Measurements from ENCODE around the gene SRSF12.
A peak's percentile ranks its signal among the peaks of the same experiment; 100 is the strongest.

The SRSF12 gene

DNA sequence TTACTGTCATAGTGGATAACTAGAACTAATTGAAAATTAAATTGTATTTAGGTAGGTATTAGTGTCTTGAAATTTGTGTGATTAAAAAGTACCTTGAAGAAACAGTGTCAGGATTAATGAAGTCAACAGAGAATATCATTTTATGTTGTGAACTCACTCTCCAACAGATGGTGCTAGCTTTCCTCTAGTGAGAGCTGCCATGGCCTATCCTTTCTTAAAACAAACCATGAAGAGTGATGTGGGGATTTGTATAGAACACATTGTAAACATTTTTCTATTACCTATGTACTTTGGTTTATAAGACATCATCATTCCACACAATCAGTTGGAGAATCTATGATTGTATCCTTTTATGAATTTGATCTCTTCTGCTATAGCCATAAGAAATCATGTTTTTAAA lies 4.8 kb upstream of the SRSF12 start:
- Histone ChIP-seq H3K9me3 (ENCODE audit: severe bottlenecking) (no peaks in the 10 kb centered on the region), H3K36me3 (ENCODE audit: low read depth) (no peaks in the 10 kb centered on the region), H3K4me3 (ENCODE audit: severe bottlenecking) (no peak overlapping the region), H3K27me3 (ENCODE audit: insufficient read depth, poor library complexity, severe bottlenecking) (no peaks in the 10 kb centered on the region), H3K27ac (ENCODE audit: poor library complexity, severe bottlenecking) (no peak overlapping the region), H3K4me1 (ENCODE audit: insufficient read depth, poor library complexity, severe bottlenecking) (no peaks in the 10 kb centered on the region)
- DNase-seq (ENCODE audit: low spot score) (no peak), ATAC-seq (ENCODE audit: low read depth) (peak; percentile 65; the same call in 2 of the 3 replicates)
- TF ChIP-seq, protein P1, sequence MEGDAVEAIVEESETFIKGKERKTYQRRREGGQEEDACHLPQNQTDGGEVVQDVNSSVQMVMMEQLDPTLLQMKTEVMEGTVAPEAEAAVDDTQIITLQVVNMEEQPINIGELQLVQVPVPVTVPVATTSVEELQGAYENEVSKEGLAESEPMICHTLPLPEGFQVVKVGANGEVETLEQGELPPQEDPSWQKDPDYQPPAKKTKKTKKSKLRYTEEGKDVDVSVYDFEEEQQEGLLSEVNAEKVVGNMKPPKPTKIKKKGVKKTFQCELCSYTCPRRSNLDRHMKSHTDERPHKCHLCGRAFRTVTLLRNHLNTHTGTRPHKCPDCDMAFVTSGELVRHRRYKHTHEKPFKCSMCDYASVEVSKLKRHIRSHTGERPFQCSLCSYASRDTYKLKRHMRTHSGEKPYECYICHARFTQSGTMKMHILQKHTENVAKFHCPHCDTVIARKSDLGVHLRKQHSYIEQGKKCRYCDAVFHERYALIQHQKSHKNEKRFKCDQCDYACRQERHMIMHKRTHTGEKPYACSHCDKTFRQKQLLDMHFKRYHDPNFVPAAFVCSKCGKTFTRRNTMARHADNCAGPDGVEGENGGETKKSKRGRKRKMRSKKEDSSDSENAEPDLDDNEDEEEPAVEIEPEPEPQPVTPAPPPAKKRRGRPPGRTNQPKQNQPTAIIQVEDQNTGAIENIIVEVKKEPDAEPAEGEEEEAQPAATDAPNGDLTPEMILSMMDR (IDR thresholded peaks at IDR 0.05; ENCODE audit: poor library complexity, severe bottlenecking), result peak; percentile 84

DNA sequence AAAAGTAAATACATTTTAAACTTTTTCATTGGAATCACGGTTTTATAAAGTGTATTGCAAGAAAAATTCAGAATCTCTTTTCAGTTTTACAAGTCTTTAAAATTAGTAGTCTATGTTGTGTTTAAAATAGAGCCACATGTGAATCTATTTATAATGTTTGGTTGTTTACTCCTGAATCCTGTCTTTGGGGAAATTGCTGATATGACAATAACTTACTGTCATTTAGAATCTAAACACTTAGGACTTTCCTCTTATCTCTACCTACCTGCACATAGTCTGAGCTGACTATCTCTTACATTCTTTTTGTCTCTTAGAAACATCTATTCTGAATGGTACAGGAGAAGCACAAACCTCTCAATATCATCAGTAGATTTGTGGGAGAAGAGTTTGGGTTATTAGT lies 4.1 kb upstream of the SRSF12 start:
- Histone ChIP-seq H3K9me3 (ENCODE audit: severe bottlenecking) (no peaks in the 10 kb centered on the region), H3K4me3 (ENCODE audit: severe bottlenecking) (no peak overlapping the region), H3K27ac (ENCODE audit: poor library complexity, severe bottlenecking) (no peak overlapping the region), H3K27me3 (ENCODE audit: insufficient read depth, poor library complexity, severe bottlenecking) (no peaks in the 10 kb centered on the region), H3K4me1 (ENCODE audit: insufficient read depth, poor library complexity, severe bottlenecking) (no peaks in the 10 kb centered on the region), H3K36me3 (ENCODE audit: low read depth) (no peaks in the 10 kb centered on the region)
- TF ChIP-seq, protein P1 (IDR thresholded peaks at IDR 0.05; ENCODE audit: poor library complexity, severe bottlenecking), result no peak
- ATAC-seq (ENCODE audit: low read depth) (no peak), DNase-seq (ENCODE audit: low spot score) (no peak)

DNA sequence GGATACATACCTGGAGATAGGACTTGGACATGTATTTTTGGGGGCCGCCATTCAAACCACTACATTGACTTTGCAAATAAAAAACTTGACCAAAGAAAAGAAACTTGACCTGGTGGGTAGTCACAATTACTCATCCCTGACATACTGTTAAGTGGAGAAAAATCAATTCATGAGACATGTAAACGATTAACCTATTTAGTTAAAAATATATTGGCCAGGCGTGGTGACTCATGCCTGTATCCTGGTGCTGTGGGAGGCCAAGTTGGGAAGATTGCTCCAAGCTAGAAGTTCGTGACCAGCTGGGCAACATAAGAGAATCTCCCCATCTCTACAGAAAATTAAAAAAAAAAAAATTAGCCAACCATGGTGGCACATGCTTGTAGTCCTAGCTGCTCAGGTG lies 2.5 kb upstream of the SRSF12 start:
- ATAC-seq (ENCODE audit: low read depth) (no peak), DNase-seq (ENCODE audit: low spot score) (no peak)
- Histone ChIP-seq H3K36me3 (ENCODE audit: low read depth) (no peaks in the 10 kb centered on the region), H3K27ac (ENCODE audit: poor library complexity, severe bottlenecking) (no peak overlapping the region), H3K4me3 (ENCODE audit: severe bottlenecking) (no peak overlapping the region), H3K9me3 (ENCODE audit: severe bottlenecking) (no peaks in the 10 kb centered on the region), H3K27me3 (ENCODE audit: insufficient read depth, poor library complexity, severe bottlenecking) (no peaks in the 10 kb centered on the region), H3K4me1 (ENCODE audit: insufficient read depth, poor library complexity, severe bottlenecking) (no peaks in the 10 kb centered on the region)
- TF ChIP-seq, protein P1 (IDR thresholded peaks at IDR 0.05; ENCODE audit: poor library complexity, severe bottlenecking), result no peak

DNA sequence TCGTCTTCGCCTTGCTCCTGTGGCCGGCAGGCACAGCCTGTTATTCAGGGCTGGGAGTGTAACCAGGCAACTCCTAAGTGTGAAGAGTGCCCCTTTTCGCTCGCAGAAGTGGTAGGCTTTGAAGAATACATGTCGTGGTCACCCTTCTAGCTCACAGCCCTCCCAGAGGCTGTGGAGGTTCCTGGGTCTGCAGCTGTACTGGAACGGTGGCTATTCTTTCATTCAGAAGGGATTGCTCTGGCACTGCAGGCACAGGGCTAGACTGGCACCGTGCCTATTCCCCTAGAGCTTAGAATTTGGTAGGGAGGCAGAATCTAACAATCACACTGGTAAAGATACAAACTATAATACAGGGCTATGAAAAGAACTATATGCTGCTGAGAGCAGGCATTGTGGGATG lies 1.1 kb upstream of the SRSF12 start:
- TF ChIP-seq, protein P1 (IDR thresholded peaks at IDR 0.05; ENCODE audit: poor library complexity, severe bottlenecking), result no peak
- no peaks in the 10 kb centered on the region for H3K27me3 ChIP-seq (ENCODE audit: insufficient read depth, poor library complexity, severe bottlenecking)
- no peaks in the 10 kb centered on the region for H3K4me1 ChIP-seq (ENCODE audit: insufficient read depth, poor library complexity, severe bottlenecking)
- ATAC-seq (ENCODE audit: low read depth) (peak; percentile 8; the same call in 1 of the 3 replicates), DNase-seq (ENCODE audit: low spot score) (no peak)
- H3K36me3 ChIP-seq (ENCODE audit: low read depth), result no peaks in the 10 kb centered on the region
- H3K27ac ChIP-seq (ENCODE audit: poor library complexity, severe bottlenecking), result no peak overlapping the region
- no peaks in the 10 kb centered on the region for H3K9me3 ChIP-seq (ENCODE audit: severe bottlenecking)
- no peak overlapping the region for H3K4me3 ChIP-seq (ENCODE audit: severe bottlenecking)

DNA sequence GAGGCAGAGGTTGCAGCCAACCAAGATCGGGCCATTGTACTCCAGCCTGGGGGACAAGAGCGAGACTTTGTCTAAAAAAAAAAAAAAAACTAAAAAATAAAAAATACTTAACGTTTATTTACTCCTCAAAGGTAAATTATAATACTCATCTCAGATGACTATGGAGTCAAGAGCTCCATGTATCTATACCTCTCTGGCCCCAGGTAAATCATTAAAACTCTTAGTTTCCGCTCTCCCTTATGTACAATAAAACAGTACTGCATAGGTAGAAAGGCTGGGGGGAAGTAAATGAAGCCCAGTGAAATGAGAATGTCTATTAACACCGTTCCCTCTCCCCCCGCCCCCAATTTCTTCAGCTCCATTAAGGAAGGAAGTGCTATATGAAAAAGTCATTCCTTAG lies 1.2 kb downstream of the SRSF12 start:
- Histone ChIP-seq H3K27ac (ENCODE audit: poor library complexity, severe bottlenecking) (no peak overlapping the region), H3K9me3 (ENCODE audit: severe bottlenecking) (no peaks in the 10 kb centered on the region), H3K27me3 (ENCODE audit: insufficient read depth, poor library complexity, severe bottlenecking) (no peaks in the 10 kb centered on the region), H3K36me3 (ENCODE audit: low read depth) (no peaks in the 10 kb centered on the region), H3K4me1 (ENCODE audit: insufficient read depth, poor library complexity, severe bottlenecking) (no peaks in the 10 kb centered on the region), H3K4me3 (ENCODE audit: severe bottlenecking) (peak overlapping the region; percentile 42)
- DNase-seq (ENCODE audit: low spot score) (no peak), ATAC-seq (ENCODE audit: low read depth) (no peak)
- TF ChIP-seq, protein P1 (IDR thresholded peaks at IDR 0.05; ENCODE audit: poor library complexity, severe bottlenecking), result no peak
